Lung (tissue), 12 donors: Measurements from ENCODE around the gene ATP6V1F. TPM values are rescaled to one million over a fixed set of nuclear protein-coding genes. Genes with fewer than 3 reads are reported as not detected.
A peak's percentile ranks its signal among the peaks of the same experiment; 100 is the strongest.

Experiments
- ATAC-seq: fragments of 200-7000 bp; cut with Tn5 transposase; one replicate; pipeline ENCODE4 v1.9.1; 2020; ENCODE audit warnings: moderate number of reproducible peaks; ENCODE audit not compliant: insufficient read depth, low FRiP score
- DNase-seq, 3 donors: peaks; one replicate each; pipeline ENCODE4 v3.0.0-alpha.2; 2013 to 2017
- H3K27ac ChIP-seq, 2 donors: one replicate each; pipeline ENCODE4 v1.5.1; 2013; ENCODE audit warnings: mild to moderate bottlenecking in 2 of 2, moderate library complexity in 2 of 2, control low read depth in 1 of 2, inconsistent platforms in 1 of 2, low read depth in 1 of 2, low read length in 1 of 2
- H3K27me3 ChIP-seq, 3 donors: one replicate each; pipeline ENCODE4 v1.5.1; 2013; ENCODE audit warnings: low read length in 2 of 3; ENCODE audit not compliant: control insufficient read depth in 3 of 3, insufficient read depth in 3 of 3
- H3K36me3 ChIP-seq, 4 donors: one replicate each; pipeline ENCODE4 v1.5.1; 2013; ENCODE audit warnings: low read length in 4 of 4, mild to moderate bottlenecking in 1 of 4, moderate library complexity in 1 of 4; ENCODE audit not compliant: control insufficient read depth in 4 of 4, insufficient read depth in 4 of 4
- H3K4me1 ChIP-seq, 5 donors: one replicate each; pipeline ENCODE4 v1.5.1; 2013; ENCODE audit warnings: low read length in 5 of 5, mild to moderate bottlenecking in 2 of 5, moderate library complexity in 1 of 5; ENCODE audit not compliant: control insufficient read depth in 5 of 5, insufficient read depth in 5 of 5
- H3K4me3 ChIP-seq: one replicate; pipeline ENCODE4 v1.5.1; 2013; ENCODE audit warnings: mild to moderate bottlenecking, control low read depth, moderate library complexity
- H3K9ac ChIP-seq, 2 donors: one replicate each; pipeline ENCODE4 v1.5.1; 2013; ENCODE audit warnings: low read length in 2 of 2, control low read depth in 1 of 2; ENCODE audit not compliant: insufficient read depth in 1 of 2
- H3K9me3 ChIP-seq, 4 donors: one replicate each; pipeline ENCODE4 v1.5.1; 2013; ENCODE audit warnings: low read length in 3 of 4, mild to moderate bottlenecking in 1 of 4, moderate library complexity in 1 of 4; ENCODE audit not compliant: control insufficient read depth in 4 of 4, insufficient read depth in 3 of 4
- WGBS, 2 donors: extraction: QIAGEN DNeasy Blood & Tissue Kit; methylation state at CpG; one replicate each; pipeline ENCODE4 v1.1.7; 2013; 5-methylcytosine and 5-hydroxymethylcytosine counted together
- polyA plus RNA-seq, 2 donors: library from polyadenylated mRNA; stranded (reverse); fragments of 200-250 nt; gene quantifications; one replicate each; pipeline ENCODE4 v1.2.1, GENCODE V29; 2013
- total RNA-seq, 2 donors: library from RNA; depleted of rRNA in 1 of 2; stranded (reverse); fragments of >200 nt in 1 of 2; gene quantifications; one replicate each; pipeline ENCODE4 v1.2.1, GENCODE V29; 2014 to 2021
- TF ChIP-seq, protein P1 (sequence below): IDR thresholded peaks from 2 replicates; pipeline ENCODE4 v1.5.1; 2012; ENCODE audit warnings: mild to moderate bottlenecking; ENCODE audit errors: control extremely low read depth, extremely low read depth
- donor health status: control.
- donor health status: control.
- donor health status: Bipolar disorder and iron deficiency.
- donor health status: healthy.
- donor health status: DM: yes; HTN: yes; CAD: no.

Gene ATP6V1F
- total and polyA plus RNA-seq, 4 donors = 43.9 to 383 (median 225) TPM

DNA sequence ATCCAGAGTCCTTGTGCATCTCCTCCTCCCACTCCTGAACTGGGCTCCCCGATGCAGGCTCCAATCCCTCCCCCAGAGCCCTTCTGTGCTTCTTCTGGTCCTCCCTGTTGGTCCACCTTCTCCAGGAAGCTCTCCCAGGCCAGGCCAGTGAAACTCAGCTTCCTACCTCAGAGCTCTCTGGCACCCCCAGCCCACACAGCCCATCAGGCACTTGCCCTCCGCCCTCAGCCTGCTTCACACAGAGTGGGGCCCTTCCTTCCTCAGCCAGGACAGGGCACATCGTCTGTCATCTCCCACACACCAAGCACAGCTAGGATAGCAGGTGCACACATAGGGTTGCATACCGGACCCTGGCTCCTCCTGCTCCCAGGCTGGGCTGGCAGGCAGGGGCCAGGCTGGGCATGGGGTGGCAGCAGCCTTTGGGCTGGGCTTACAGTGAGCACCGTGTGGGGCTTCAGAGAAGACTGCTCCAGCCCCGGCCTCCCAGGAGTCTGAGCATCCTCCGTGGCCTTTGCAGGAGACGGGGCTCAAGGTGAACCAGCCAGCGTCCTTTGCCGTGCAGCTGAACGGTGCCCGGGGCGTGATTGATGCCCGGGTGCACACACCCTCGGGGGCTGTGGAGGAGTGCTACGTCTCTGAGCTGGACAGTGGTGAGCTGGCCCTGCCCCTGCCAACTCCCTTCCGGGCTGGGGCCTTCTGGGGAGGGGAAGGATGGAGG is 6.5 kb upstream of the ATP6V1F start:
- DNase-seq (no peak), ATAC-seq (no peak)
- Histone ChIP-seq H3K36me3 (peaks cover 0 to 26% (median 6%) of the 10 kb centered on the region in 4 donors), H3K4me3 (no peak overlapping the region), H3K27me3 (no peaks in the 10 kb centered on the region), H3K27ac (no peak overlapping the region), H3K9ac (no peak overlapping the region), H3K4me1 (no peaks in the 10 kb centered on the region), H3K9me3 (no peaks in the 10 kb centered on the region)
- TF ChIP-seq, protein P1, sequence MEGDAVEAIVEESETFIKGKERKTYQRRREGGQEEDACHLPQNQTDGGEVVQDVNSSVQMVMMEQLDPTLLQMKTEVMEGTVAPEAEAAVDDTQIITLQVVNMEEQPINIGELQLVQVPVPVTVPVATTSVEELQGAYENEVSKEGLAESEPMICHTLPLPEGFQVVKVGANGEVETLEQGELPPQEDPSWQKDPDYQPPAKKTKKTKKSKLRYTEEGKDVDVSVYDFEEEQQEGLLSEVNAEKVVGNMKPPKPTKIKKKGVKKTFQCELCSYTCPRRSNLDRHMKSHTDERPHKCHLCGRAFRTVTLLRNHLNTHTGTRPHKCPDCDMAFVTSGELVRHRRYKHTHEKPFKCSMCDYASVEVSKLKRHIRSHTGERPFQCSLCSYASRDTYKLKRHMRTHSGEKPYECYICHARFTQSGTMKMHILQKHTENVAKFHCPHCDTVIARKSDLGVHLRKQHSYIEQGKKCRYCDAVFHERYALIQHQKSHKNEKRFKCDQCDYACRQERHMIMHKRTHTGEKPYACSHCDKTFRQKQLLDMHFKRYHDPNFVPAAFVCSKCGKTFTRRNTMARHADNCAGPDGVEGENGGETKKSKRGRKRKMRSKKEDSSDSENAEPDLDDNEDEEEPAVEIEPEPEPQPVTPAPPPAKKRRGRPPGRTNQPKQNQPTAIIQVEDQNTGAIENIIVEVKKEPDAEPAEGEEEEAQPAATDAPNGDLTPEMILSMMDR = no peak
- WGBS, 2 donors = 88 to 95% methylated on average over 17 of the region's 17 CpGs

DNA sequence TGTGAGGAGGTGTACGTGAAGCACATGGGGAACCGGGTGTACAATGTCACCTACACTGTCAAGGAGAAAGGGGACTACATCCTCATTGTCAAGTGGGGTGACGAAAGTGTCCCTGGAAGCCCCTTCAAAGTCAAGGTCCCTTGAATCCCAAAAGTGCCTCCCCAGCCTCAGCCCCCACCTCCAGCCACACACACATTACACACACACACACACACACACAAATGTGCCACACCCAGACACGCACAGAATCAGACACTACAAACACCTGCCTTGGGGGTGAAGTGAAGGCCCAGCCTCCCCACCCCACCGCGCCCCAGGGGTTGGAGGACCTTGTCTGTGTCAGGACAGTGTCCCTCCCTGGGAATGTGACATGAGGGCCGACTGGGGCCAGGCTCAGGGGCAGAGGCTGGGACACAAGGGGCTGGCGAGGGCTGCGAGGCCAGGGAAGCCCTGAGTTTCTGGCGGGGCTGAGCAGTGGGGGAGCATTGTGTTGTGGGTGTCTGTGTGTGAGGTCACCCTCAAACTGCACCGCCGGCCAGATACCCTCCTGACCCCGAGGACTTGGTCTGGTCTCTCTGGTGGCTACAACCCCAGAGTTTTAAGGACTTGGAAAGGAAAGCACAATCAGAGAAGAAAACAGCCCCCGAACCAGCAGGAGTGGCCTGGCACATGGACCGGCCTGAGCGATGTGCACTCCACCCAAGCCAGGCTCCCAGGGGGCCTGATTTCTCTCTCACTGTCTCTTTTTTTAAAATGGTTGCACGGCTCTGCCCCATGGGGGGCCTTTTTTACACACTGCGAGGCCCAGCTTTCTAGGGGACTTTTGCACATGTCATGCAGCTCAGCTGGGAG is 4.0 kb upstream of the ATP6V1F start:
- Histone ChIP-seq H3K4me3 (no peak overlapping the region), H3K9me3 (no peaks in the 10 kb centered on the region), H3K27me3 (no peaks in the 10 kb centered on the region), H3K9ac (no peak overlapping the region), H3K36me3 (peaks cover 0 to 15% (median 0%) of the 10 kb centered on the region in 4 donors), H3K4me1 (peaks cover 0 to 8% (median 0%) of the 10 kb centered on the region in 5 donors), H3K27ac (peak overlapping the region in 1 of 2 donors; percentile 49)
- TF ChIP-seq, protein P1 = no peak
- no peak for ATAC-seq
- WGBS, 2 donors = 80 to 92% methylated on average over 16 to 18 of the region's 18 CpGs
- DNase-seq = no peak

DNA sequence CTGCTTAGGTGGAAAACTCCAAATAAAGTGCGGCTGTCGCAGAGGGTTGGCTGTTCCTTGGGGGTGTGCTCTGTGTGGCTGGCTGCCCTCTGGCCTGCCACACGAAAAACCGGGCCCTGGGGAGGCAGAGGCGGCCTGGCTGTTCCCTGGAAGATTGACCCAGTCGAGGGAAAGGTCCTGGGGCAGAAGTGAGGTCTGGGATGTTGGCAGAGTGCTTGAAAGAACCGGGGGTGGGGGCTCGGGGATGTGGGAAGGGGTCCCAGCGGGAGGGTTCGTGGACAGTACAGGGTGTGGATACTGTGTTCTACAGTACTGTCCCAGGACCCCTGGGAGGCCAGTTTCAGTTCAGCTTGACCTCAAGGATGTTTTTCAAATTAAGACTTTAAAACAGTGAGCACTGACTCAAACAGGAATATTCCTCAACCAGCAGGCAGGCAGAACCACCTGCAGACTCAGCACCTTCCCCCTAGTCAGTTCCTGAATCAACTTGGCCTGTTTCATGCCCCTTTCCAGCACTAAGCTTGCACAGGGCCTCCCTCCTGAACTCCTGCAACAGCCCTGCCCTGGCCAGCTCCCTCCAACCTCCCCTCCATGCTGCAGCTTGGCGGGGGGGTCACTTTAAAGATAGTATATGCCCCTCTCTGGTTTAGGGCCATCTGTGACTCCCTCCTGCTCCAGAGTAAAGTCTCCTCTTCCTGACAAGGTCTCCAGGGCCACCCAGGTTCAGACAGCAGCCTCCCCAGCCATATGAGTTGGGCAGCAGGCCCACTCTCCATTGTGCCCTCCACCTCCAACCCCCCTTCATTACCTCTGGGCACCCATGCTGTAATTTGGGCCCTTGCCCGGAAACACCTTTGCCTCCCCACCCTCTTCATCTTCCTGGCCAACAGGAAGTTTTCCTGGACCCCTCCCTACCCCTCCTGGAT is 3.2 kb upstream of the ATP6V1F start:
- no peaks in the 10 kb centered on the region for H3K9me3 ChIP-seq
- H3K27me3 ChIP-seq = no peaks in the 10 kb centered on the region
- H3K4me1 ChIP-seq = peaks cover 0 to 11% (median 0%) of the 10 kb centered on the region in 5 donors
- ATAC-seq (no peak), DNase-seq (no peak)
- TF ChIP-seq, protein P1 = no peak
- no peak overlapping the region for H3K4me3 ChIP-seq
- H3K27ac ChIP-seq = peak overlapping the region in 1 of 2 donors; percentile 68
- peaks cover 0 to 10% (median 0%) of the 10 kb centered on the region in 4 donors for H3K36me3 ChIP-seq
- H3K9ac ChIP-seq = no peak overlapping the region
- 69 to 84% methylated on average over 12 of the region's 12 CpGs for WGBS, 2 donors
